Upper lobe of left lung (tissue), 4 donors: ENCODE measurements around the gene GPRASP2.

ENCODE experiments used
- EP300 ChIP-seq, 4 donors: sonication (generic); formaldehyde crosslinking; IDR thresholded peaks; one replicate each; pipeline ENCODE4 v1.5.1; 2017; ENCODE audit warnings: antibody characterized with exemption in 4 of 4, control low read depth in 2 of 4
- TF ChIP-seq, protein P1 (sequence below), 6 experiments: fragments of 450-650 bp in 4 of 6; fragments of 200-600 bp in 2 of 6; sonication (generic) in 2 of 6; IDR thresholded peaks; one replicate each; pipeline ENCODE4 v1.5.1; 2016 to 2019; ENCODE audit warnings: antibody characterized with exemption in 6 of 6

- no peak for TF ChIP-seq EP300 (IDR thresholded peaks at IDR 0.05)
- TF ChIP-seq, protein P1, sequence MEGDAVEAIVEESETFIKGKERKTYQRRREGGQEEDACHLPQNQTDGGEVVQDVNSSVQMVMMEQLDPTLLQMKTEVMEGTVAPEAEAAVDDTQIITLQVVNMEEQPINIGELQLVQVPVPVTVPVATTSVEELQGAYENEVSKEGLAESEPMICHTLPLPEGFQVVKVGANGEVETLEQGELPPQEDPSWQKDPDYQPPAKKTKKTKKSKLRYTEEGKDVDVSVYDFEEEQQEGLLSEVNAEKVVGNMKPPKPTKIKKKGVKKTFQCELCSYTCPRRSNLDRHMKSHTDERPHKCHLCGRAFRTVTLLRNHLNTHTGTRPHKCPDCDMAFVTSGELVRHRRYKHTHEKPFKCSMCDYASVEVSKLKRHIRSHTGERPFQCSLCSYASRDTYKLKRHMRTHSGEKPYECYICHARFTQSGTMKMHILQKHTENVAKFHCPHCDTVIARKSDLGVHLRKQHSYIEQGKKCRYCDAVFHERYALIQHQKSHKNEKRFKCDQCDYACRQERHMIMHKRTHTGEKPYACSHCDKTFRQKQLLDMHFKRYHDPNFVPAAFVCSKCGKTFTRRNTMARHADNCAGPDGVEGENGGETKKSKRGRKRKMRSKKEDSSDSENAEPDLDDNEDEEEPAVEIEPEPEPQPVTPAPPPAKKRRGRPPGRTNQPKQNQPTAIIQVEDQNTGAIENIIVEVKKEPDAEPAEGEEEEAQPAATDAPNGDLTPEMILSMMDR (IDR thresholded peaks at IDR 0.05), result no peak
Measured at GRCh38 chrX:102727761-102728160, 15.5 kb downstream of the GPRASP2 start.
